ENCODE measurements around the gene DDIT4L. TPM values are rescaled to one million over a fixed set of nuclear protein-coding genes. Genes with fewer than 3 reads are reported as not detected.
"Not testable (repeated sequence)": the region's sequence is repeated elsewhere in the genome, so short reads cannot be mapped to it uniquely, and the experiment has no call there.

DDIT4L gene
- polyA plus RNA-seq, 3 donors = 0.05 to 0.15 TPM; not detected in 1

- Histone ChIP-seq H3K4me2 (replicated peaks; ENCODE audit: extremely low read depth, low read length, poor library complexity, severe bottlenecking) (no peak overlapping the region), H4K20me1 (ENCODE audit: insufficient read depth, low read length) (no peaks in the 10 kb centered on the region), H3K9ac (ENCODE audit: insufficient read depth, low read length, poor library complexity, severe bottlenecking) (no peak overlapping the region), H3K4me1 (ENCODE audit: control insufficient read depth in 1 of 2, insufficient read depth in 2 of 2, low read length in 2 of 2) (no peaks in the 10 kb centered on the region), H3K9me3 (replicated peaks in 1 of 2; ENCODE audit: control insufficient read depth in 1 of 2, insufficient read depth in 1 of 2, low read length in 2 of 2) (no peaks in the 10 kb centered on the region), H2AFZ (ENCODE audit: insufficient read depth, low read depth, low read length, poor library complexity, severe bottlenecking) (no peak overlapping the region), H3K79me2 (ENCODE audit: insufficient read depth, low read length) (no peaks in the 10 kb centered on the region), H3K4me3 (replicated peaks in 1 of 3; ENCODE audit: low read depth in 2 of 3, low read length in 3 of 3) (no peak overlapping the region), H3K36me3 (replicated peaks in 1 of 2; ENCODE audit: control insufficient read depth in 1 of 2, insufficient read depth in 2 of 2, low read length in 2 of 2) (no peaks in the 10 kb centered on the region), H3K27me3 (ENCODE audit: control insufficient read depth in 2 of 2, insufficient read depth in 2 of 2, low read length in 2 of 2) (no peaks in the 10 kb centered on the region), H3K27ac (ENCODE audit: low read depth in 1 of 2, low read length in 2 of 2) (no peak overlapping the region)
- no peak for DNase-seq
- Mint-ChIP-seq H3K9me3 (peaks cover 0 to 7% (median 3%) of the 10 kb centered on the region in 7 donors), H3K4me3 (no peak overlapping the region), H3K27ac (no peak overlapping the region), H3K4me1 (no peaks in the 10 kb centered on the region), H3K36me3 (no peaks in the 10 kb centered on the region), H3K27me3 (ENCODE audit: low read depth in 3 of 3) (no peaks in the 10 kb centered on the region)
- TF ChIP-seq CTCF (IDR thresholded peaks at IDR 0.05) = no peak
- intact Hi-C loops (cut with micrococcal nuclease) = no loop called here
Observed at GRCh38 chr4:100206850-100207249, 16.6 kb upstream of the DDIT4L start.

- intact Hi-C loops (cut with micrococcal nuclease) = no loop called here
- no CpG with 5 or more reads among the region's 1 CpG for WGBS (ENCODE audit: insufficient coverage)
- H3K4me1 Mint-ChIP-seq = no peaks in the 10 kb centered on the region
Observed at GRCh38 chr4:100198061-100198460, 7.8 kb upstream of the DDIT4L start.

GRCh38 chr4:100196388-100197071, 6.3 kb upstream of the DDIT4L start:
- H3K27me3 ChIP-seq (ENCODE audit: control insufficient read depth in 2 of 2, insufficient read depth in 2 of 2, low read length in 2 of 2); H3K9me3 ChIP-seq (replicated peaks in 1 of 2; ENCODE audit: control insufficient read depth in 1 of 2, insufficient read depth in 1 of 2, low read length in 2 of 2); H3K4me2 ChIP-seq (replicated peaks; ENCODE audit: extremely low read depth, low read length, poor library complexity, severe bottlenecking); intact Hi-C loops (cut with micrococcal nuclease); H3K4me3 ChIP-seq (replicated peaks in 1 of 3; ENCODE audit: low read depth in 2 of 3, low read length in 3 of 3); H3K27me3 Mint-ChIP-seq (ENCODE audit: low read depth in 3 of 3); H3K27ac ChIP-seq (ENCODE audit: low read depth in 1 of 2, low read length in 2 of 2); H3K4me1 Mint-ChIP-seq; H4K20me1 ChIP-seq (ENCODE audit: insufficient read depth, low read length); H2AFZ ChIP-seq (ENCODE audit: insufficient read depth, low read depth, low read length, poor library complexity, severe bottlenecking); H3K4me1 ChIP-seq (ENCODE audit: control insufficient read depth in 1 of 2, insufficient read depth in 2 of 2, low read length in 2 of 2); H3K9ac ChIP-seq (ENCODE audit: insufficient read depth, low read length, poor library complexity, severe bottlenecking); H3K36me3 Mint-ChIP-seq; DNase-seq; H3K36me3 ChIP-seq (replicated peaks in 1 of 2; ENCODE audit: control insufficient read depth in 1 of 2, insufficient read depth in 2 of 2, low read length in 2 of 2); H3K79me2 ChIP-seq (ENCODE audit: insufficient read depth, low read length); H3K4me3 Mint-ChIP-seq: not testable (repeated sequence)
- Mint-ChIP-seq H3K9me3 (peaks cover 0 to 11% (median 2%) of the 10 kb centered on the region in 7 donors), H3K27ac (peak overlapping the region in 1 of 7 donors; percentile 31)
- 94% methylated on average over 17 of the region's 40 CpGs for WGBS (ENCODE audit: insufficient coverage)

More at GRCh38 chr4:100198061-100198460, 7.8 kb upstream of the DDIT4L start:
- Histone ChIP-seq H3K4me2 (replicated peaks; ENCODE audit: extremely low read depth, low read length, poor library complexity, severe bottlenecking) (no peak overlapping the region), H3K27me3 (ENCODE audit: control insufficient read depth in 2 of 2, insufficient read depth in 2 of 2, low read length in 2 of 2) (no peaks in the 10 kb centered on the region), H3K4me3 (replicated peaks in 1 of 3; ENCODE audit: low read depth in 2 of 3, low read length in 3 of 3) (no peak overlapping the region), H3K36me3 (replicated peaks in 1 of 2; ENCODE audit: control insufficient read depth in 1 of 2, insufficient read depth in 2 of 2, low read length in 2 of 2) (no peaks in the 10 kb centered on the region), H3K27ac (ENCODE audit: low read depth in 1 of 2, low read length in 2 of 2) (no peak overlapping the region), H2AFZ (ENCODE audit: insufficient read depth, low read depth, low read length, poor library complexity, severe bottlenecking) (no peak overlapping the region), H3K9me3 (replicated peaks in 1 of 2; ENCODE audit: control insufficient read depth in 1 of 2, insufficient read depth in 1 of 2, low read length in 2 of 2) (no peaks in the 10 kb centered on the region), H4K20me1 (ENCODE audit: insufficient read depth, low read length) (no peaks in the 10 kb centered on the region), H3K4me1 (ENCODE audit: control insufficient read depth in 1 of 2, insufficient read depth in 2 of 2, low read length in 2 of 2) (no peaks in the 10 kb centered on the region), H3K79me2 (ENCODE audit: insufficient read depth, low read length) (no peaks in the 10 kb centered on the region), H3K9ac (ENCODE audit: insufficient read depth, low read length, poor library complexity, severe bottlenecking) (no peak overlapping the region)
- Mint-ChIP-seq H3K4me3 (no peak overlapping the region), H3K9me3 (peaks cover 0 to 11% (median 5%) of the 10 kb centered on the region in 7 donors), H3K27me3 (ENCODE audit: low read depth in 3 of 3) (no peaks in the 10 kb centered on the region), H3K36me3 (no peaks in the 10 kb centered on the region), H3K27ac (no peak overlapping the region)
- TF ChIP-seq CTCF (IDR thresholded peaks at IDR 0.05) = no peak
- DNase-seq = no peak

All from CD14-positive monocyte (primary cell).